SK-N-SH (cell line): ENCODE measurements around the gene RIMS3. TPM values are rescaled to one million over a fixed set of nuclear protein-coding genes. Genes with fewer than 3 reads are reported as not detected.

ENCODE experiments used
- CTCF ChIA-PET: fragments of 300-600, 350-600 bp; formaldehyde crosslinking; extraction: SDS; loops from one replicate; lab custom pipeline; 2021; lab: Yijun Ruan, JAX
- POLR2A ChIA-PET: fragments of 350-600 bp; sonication (Branson Sonifier 250); formaldehyde crosslinking; extraction: SDS; loops from one replicate; lab custom pipeline; 2020; ENCODE audit warnings: antibody characterized with exemption, inconsistent platforms; lab: Yijun Ruan, JAX
- DNase-seq: peaks from one replicate; pipeline ENCODE4 v3.0.0; 2012
- H2AFZ ChIP-seq: fragments of 200-600 bp; sonication (generic); 2 replicates; pipeline ENCODE4 v1.8.1; 2016; ENCODE audit warnings: antibody characterized with exemption, mild to moderate bottlenecking, low read depth
- H3F3A ChIP-seq: fragments of 200-600 bp; sonication (generic); replicated peaks from 2 replicates; pipeline ENCODE3; 2016; ENCODE audit warnings: antibody characterized with exemption, mild to moderate bottlenecking; ENCODE audit not compliant: insufficient read depth
- H3K27ac ChIP-seq, 2 experiments: fragments of 200-500 bp in 1 of 2; fragments of 200-600 bp in 1 of 2; sonication (Bioruptor generic) in 1 of 2; sonication (generic), shearing (Covaris generic) in 1 of 2; 2 replicates each; pipeline versions ENCODE4 v1.5.1 to v1.6.1; 2014 to 2016; ENCODE audit warnings: low read depth in 2 of 2, inconsistent platforms in 1 of 2, low read length in 1 of 2, mild to moderate bottlenecking in 1 of 2, mixed read lengths in 1 of 2
- H3K27me3 ChIP-seq: fragments of 200-600 bp; sonication (generic), shearing (Covaris generic); 2 replicates; pipeline ENCODE4 v1.6.1; 2016; ENCODE audit warnings: mixed run types; ENCODE audit not compliant: insufficient read depth
- H3K36me3 ChIP-seq, 2 experiments: fragments of 200-500 bp in 1 of 2; fragments of 200-600 bp in 1 of 2; sonication (Bioruptor generic) in 1 of 2; sonication (generic) in 1 of 2; replicated peaks in 1 of 2; 2 replicates each; pipeline versions ENCODE3 to v1.5.1; 2014 to 2016; ENCODE audit warnings: low read length in 1 of 2, mild to moderate bottlenecking in 1 of 2; ENCODE audit not compliant: insufficient read depth in 2 of 2, control insufficient read depth in 1 of 2
- H3K4me1 ChIP-seq, 2 experiments: fragments of 200-500 bp in 1 of 2; fragments of 200-600 bp in 1 of 2; sonication (Bioruptor generic) in 1 of 2; sonication (generic), shearing (Covaris generic) in 1 of 2; 2 replicates each; pipeline versions ENCODE4 v1.5.1 to v1.6.1; 2014 to 2016; ENCODE audit warnings: low read depth in 1 of 2, low read length in 1 of 2, mixed run types in 1 of 2; ENCODE audit not compliant: insufficient read depth in 2 of 2, control insufficient read depth in 1 of 2
- H3K4me2 ChIP-seq: fragments of 200-600 bp; sonication (generic), shearing (Covaris generic); 2 replicates; pipeline ENCODE4 v1.6.1; 2017; ENCODE audit warnings: mixed run types
- H3K4me3 ChIP-seq, 2 experiments: fragments of 200-500 bp in 1 of 2; fragments of 200-600 bp in 1 of 2; sonication (Bioruptor generic) in 1 of 2; sonication (generic), shearing (Covaris generic) in 1 of 2; 2 replicates each; pipeline versions ENCODE4 v1.5.1 to v1.8.1; 2014 to 2016; ENCODE audit warnings: low read depth in 2 of 2, inconsistent platforms in 1 of 2, low read length in 1 of 2, mild to moderate bottlenecking in 1 of 2, mixed read lengths in 1 of 2, moderate library complexity in 1 of 2
- H3K79me2 ChIP-seq: fragments of 200-600 bp; sonication (generic); 2 replicates; pipeline ENCODE4 v1.8.1; 2017; ENCODE audit warnings: mild to moderate bottlenecking; ENCODE audit not compliant: insufficient read depth
- H3K9ac ChIP-seq: fragments of 200-600 bp; sonication (generic); 2 replicates; pipeline ENCODE4 v1.6.1; 2017; ENCODE audit warnings: mixed run types
- H3K9me2 ChIP-seq: fragments of 200-600 bp; sonication (generic); 2 replicates; pipeline ENCODE4 v1.6.1; 2017; ENCODE audit warnings: mixed run types
- H3K9me3 ChIP-seq: fragments of 200-600 bp; sonication (generic); 2 replicates; pipeline ENCODE4 v1.6.1; 2017; ENCODE audit warnings: mixed run types, mild to moderate bottlenecking, moderate library complexity
- H4K20me1 ChIP-seq: fragments of 200-600 bp; sonication (generic); 2 replicates; pipeline ENCODE4 v1.6.1; 2017; ENCODE audit warnings: mild to moderate bottlenecking, mixed run types; ENCODE audit not compliant: insufficient read depth
- CHD2 ChIP-seq: fragments of 150-350 bp; IDR thresholded peaks from 2 replicates; pipeline ENCODE4 v1.6.1; 2018; ENCODE audit warnings: low read length; ENCODE audit not compliant: partially characterized antibody
- EP300 ChIP-seq, 2 experiments: IDR thresholded peaks; 2 replicates each; pipeline versions ENCODE4 v1.4.0 to v1.6.1; 2012; ENCODE audit warnings: borderline replicate concordance in 1 of 2, low read depth in 1 of 2, low read length in 1 of 2
- FOXM1 ChIP-seq: IDR thresholded peaks from 2 replicates; pipeline ENCODE4 v1.4.0; 2012; ENCODE audit warnings: low read depth, mild to moderate bottlenecking
- GABPA ChIP-seq: IDR thresholded peaks from 2 replicates; pipeline ENCODE4 v1.4.0; 2012; ENCODE audit warnings: low read depth, mild to moderate bottlenecking
- IRF3 ChIP-seq: fragments of 150-350 bp; IDR thresholded peaks from 2 replicates; pipeline ENCODE4 v1.6.1; 2016; ENCODE audit warnings: mild to moderate bottlenecking, low read depth, low read length
- MXI1 ChIP-seq: IDR thresholded peaks from 2 replicates; pipeline ENCODE4 v1.6.1; 2012; ENCODE audit warnings: mild to moderate bottlenecking, low read depth, low read length, improper control_type of control experiment
- RAD21 ChIP-seq: IDR thresholded peaks from 2 replicates; pipeline ENCODE4 v1.6.1; 2012; ENCODE audit warnings: mild to moderate bottlenecking, low read length
- RXRA ChIP-seq: IDR thresholded peaks from 2 replicates; pipeline ENCODE4 v1.4.0; 2012; ENCODE audit warnings: low read depth, mild to moderate bottlenecking, borderline replicate concordance
- TEAD4 ChIP-seq: IDR thresholded peaks from 2 replicates; pipeline ENCODE4 v1.4.0; 2012; ENCODE audit warnings: mild to moderate bottlenecking, borderline replicate concordance; ENCODE audit not compliant: insufficient read depth
- WGBS: methylation state at CpG from one replicate; pipeline ENCODE4 v1.1.6; 2017; ENCODE audit warnings: low lambda C conversion rate; 5-methylcytosine and 5-hydroxymethylcytosine counted together
- polyA plus RNA-seq, 3 experiments: library from polyadenylated mRNA; depleted of rRNA; stranded (reverse); fragments of >200 nt; gene quantifications; 2 replicates each; pipeline ENCODE4 v1.2.3, GENCODE V29; 2012
- TF ChIP-seq, protein P1 (sequence below): fragments of 150-350 bp; IDR thresholded peaks from 2 replicates; pipeline ENCODE4 v1.6.1; 2017; ENCODE audit warnings: antibody characterized with exemption, low read length, low read depth, borderline replicate concordance
- TF ChIP-seq, protein P2 (sequence below): IDR thresholded peaks from 2 replicates; pipeline ENCODE4 v1.6.1; 2012; ENCODE audit warnings: mild to moderate bottlenecking, low read depth, low read length, moderate library complexity

The RIMS3 gene
- polyA plus RNA-seq, 1 of the 3 experiments (the other 2 are of a cell fraction) = 1.9 TPM

DNA sequence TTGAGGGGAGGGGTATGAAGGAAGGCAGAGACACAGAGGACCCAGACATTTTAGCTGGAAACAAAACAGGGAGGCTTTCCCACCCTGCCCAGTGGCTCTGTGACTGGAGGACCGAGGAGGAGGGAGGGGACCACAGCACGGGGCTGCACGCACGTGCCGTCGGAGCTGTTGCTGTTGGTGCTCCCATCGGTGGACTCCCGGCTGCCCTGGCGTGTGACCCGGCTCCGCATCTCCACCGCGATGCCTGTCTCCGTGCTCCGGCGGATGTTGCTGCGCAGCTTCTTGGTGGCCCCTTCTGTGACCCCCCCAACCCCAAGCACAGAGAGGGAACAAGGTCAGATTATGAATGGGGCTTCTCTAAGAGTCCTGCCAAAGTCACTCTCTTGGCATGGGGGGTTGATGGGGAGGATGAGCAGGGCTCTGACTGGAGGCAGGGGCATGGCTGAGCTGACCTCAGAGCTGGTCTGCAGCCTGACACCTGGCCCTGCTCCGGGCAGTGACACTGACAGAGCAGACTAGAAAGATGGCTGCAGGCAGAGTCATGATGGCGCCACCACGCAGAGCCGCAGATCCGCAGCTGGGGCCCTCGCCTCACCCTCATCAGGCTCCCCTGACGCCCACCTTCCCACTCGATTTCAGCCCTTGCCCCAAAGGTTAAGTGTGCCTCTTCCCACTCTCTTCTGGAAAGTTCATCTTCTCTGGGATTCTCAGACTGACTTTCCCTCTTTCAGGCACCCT is 29.6 kb downstream of the RIMS3 start:
- Histone ChIP-seq H3K9me3 (no peaks in the 10 kb centered on the region), H3K27ac (peak overlapping the region in 1 of 2 experiments; percentile 59; a peak in 2 of 4 replicates), H4K20me1 (no peaks in the 10 kb centered on the region), H3K36me3 (no peaks in the 10 kb centered on the region), H3K9ac (no peak overlapping the region), H2AFZ (no peak overlapping the region), H3F3A (no peaks in the 10 kb centered on the region), H3K4me3 (no peak overlapping the region), H3K27me3 (no peaks in the 10 kb centered on the region)
- DNase-seq = no peak
- CTCF ChIA-PET = interaction anchor here (1.5 kb wide), 1 partner anchor 33 kb away, joined by 4 read pairs; no protein-coding TSS in a partner anchor
- no peak for TF ChIP-seq TEAD4
- TF ChIP-seq RAD21 = no peak
- TF ChIP-seq, protein P1, sequence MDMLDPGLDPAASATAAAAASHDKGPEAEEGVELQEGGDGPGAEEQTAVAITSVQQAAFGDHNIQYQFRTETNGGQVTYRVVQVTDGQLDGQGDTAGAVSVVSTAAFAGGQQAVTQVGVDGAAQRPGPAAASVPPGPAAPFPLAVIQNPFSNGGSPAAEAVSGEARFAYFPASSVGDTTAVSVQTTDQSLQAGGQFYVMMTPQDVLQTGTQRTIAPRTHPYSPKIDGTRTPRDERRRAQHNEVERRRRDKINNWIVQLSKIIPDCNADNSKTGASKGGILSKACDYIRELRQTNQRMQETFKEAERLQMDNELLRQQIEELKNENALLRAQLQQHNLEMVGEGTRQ = no peak
- TF ChIP-seq GABPA = no peak
- TF ChIP-seq FOXM1 = no peak
- no peak for TF ChIP-seq IRF3
- no peak for TF ChIP-seq MXI1
- TF ChIP-seq RXRA = no peak
- no peak for TF ChIP-seq CHD2
- TF ChIP-seq, protein P2, sequence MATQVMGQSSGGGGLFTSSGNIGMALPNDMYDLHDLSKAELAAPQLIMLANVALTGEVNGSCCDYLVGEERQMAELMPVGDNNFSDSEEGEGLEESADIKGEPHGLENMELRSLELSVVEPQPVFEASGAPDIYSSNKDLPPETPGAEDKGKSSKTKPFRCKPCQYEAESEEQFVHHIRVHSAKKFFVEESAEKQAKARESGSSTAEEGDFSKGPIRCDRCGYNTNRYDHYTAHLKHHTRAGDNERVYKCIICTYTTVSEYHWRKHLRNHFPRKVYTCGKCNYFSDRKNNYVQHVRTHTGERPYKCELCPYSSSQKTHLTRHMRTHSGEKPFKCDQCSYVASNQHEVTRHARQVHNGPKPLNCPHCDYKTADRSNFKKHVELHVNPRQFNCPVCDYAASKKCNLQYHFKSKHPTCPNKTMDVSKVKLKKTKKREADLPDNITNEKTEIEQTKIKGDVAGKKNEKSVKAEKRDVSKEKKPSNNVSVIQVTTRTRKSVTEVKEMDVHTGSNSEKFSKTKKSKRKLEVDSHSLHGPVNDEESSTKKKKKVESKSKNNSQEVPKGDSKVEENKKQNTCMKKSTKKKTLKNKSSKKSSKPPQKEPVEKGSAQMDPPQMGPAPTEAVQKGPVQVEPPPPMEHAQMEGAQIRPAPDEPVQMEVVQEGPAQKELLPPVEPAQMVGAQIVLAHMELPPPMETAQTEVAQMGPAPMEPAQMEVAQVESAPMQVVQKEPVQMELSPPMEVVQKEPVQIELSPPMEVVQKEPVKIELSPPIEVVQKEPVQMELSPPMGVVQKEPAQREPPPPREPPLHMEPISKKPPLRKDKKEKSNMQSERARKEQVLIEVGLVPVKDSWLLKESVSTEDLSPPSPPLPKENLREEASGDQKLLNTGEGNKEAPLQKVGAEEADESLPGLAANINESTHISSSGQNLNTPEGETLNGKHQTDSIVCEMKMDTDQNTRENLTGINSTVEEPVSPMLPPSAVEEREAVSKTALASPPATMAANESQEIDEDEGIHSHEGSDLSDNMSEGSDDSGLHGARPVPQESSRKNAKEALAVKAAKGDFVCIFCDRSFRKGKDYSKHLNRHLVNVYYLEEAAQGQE = no peak
- TF ChIP-seq EP300 (IDR thresholded peaks at IDR 0.05; ENCODE audit: borderline replicate concordance in 1 of 2, low read depth in 1 of 2, low read length in 1 of 2) = no peak
- TF ChIP-seq, all 33 proteins: peak for 0
- 80% methylated on average over 5 of the region's 25 CpGs for WGBS
- H3K4me2 ChIP-seq = no peak overlapping the region
- H3K79me2 ChIP-seq = no peaks in the 10 kb centered on the region
- H3K9me2 ChIP-seq = no peaks in the 10 kb centered on the region
- H3K4me1 ChIP-seq = peaks cover 0 to 10% of the 10 kb centered on the region in 2 experiments; a peak in 1 of 4 replicates
- POLR2A ChIA-PET = interaction anchor here (1.1 kb wide), 1 partner anchor 24 kb away, joined by 3 read pairs; no protein-coding TSS in a partner anchor
